GM23248 (cell line): ENCODE results near the gene AUP1. TPM values are rescaled to one million over a fixed set of nuclear protein-coding genes. Genes with fewer than 3 reads are reported as not detected.
A peak's percentile ranks its signal among the peaks of the same experiment; 100 is the strongest.
"Not testable (repeated sequence)": the region's sequence is repeated elsewhere in the genome, so short reads cannot be mapped to it uniquely, and the experiment has no call there.

Experiments
- DNase-seq: peaks from one replicate; pipeline ENCODE4 v3.0.0-alpha.2; 2015
- H2AFZ ChIP-seq: fragments of 200-600 bp; sonication (generic); 2 replicates; pipeline ENCODE4 v1.6.1; 2016; ENCODE audit warnings: antibody characterized with exemption
- H3F3A ChIP-seq: fragments of 200-600 bp; sonication (generic); 2 replicates; pipeline ENCODE4 v1.6.1; 2016; ENCODE audit warnings: mild to moderate bottlenecking, antibody characterized with exemption, mixed run types; ENCODE audit not compliant: insufficient read depth
- H3K27ac ChIP-seq: fragments of 200-600 bp; sonication (generic); 2 replicates; pipeline ENCODE4 v1.5.1; 2016; ENCODE audit warnings: mild to moderate bottlenecking
- H3K27me3 ChIP-seq: fragments of 200-600 bp; sonication (generic); replicated peaks from 2 replicates; pipeline ENCODE4 v1.6.1; 2016; ENCODE audit warnings: mild to moderate bottlenecking; ENCODE audit not compliant: insufficient read depth
- H3K36me3 ChIP-seq: fragments of 200-600 bp; sonication (generic); 2 replicates; pipeline ENCODE4 v1.6.1; 2016; ENCODE audit warnings: low read depth, mild to moderate bottlenecking
- H3K4me1 ChIP-seq: fragments of 200-600 bp; sonication (generic); 2 replicates; pipeline ENCODE4 v1.6.1; 2016; ENCODE audit warnings: mild to moderate bottlenecking; ENCODE audit not compliant: insufficient read depth
- H3K4me2 ChIP-seq: fragments of 200-600 bp; sonication (generic); one replicate; pipeline ENCODE4 v1.6.1; 2016; ENCODE audit warnings: mild to moderate bottlenecking; ENCODE audit not compliant: unreplicated experiment
- H3K4me3 ChIP-seq: fragments of 200-600 bp; sonication (generic); 2 replicates; pipeline ENCODE4 v1.5.1; 2016; ENCODE audit warnings: mild to moderate bottlenecking
- H3K79me2 ChIP-seq: fragments of 200-600 bp; sonication (generic); 2 replicates; pipeline ENCODE4 v1.6.1; 2016; ENCODE audit warnings: mild to moderate bottlenecking; ENCODE audit not compliant: insufficient read depth
- H3K9ac ChIP-seq: fragments of 200-600 bp; sonication (generic); 2 replicates; pipeline ENCODE4 v1.6.1; 2016; ENCODE audit warnings: mild to moderate bottlenecking
- H3K9me2 ChIP-seq: fragments of 200-600 bp; sonication (generic); 2 replicates; pipeline ENCODE4 v1.6.1; 2016; ENCODE audit warnings: mixed run types, mild to moderate bottlenecking, moderate library complexity; ENCODE audit not compliant: insufficient read depth
- H3K9me3 ChIP-seq: fragments of 200-600 bp; sonication (generic); one replicate; pipeline ENCODE4 v1.6.1; 2017; ENCODE audit warnings: low read depth
- H4K20me1 ChIP-seq: fragments of 200-600 bp; sonication (generic); 2 replicates; pipeline ENCODE4 v1.6.0; 2016; ENCODE audit not compliant: insufficient read depth
- EZH2 ChIP-seq: fragments of 200-600 bp; sonication (generic); IDR thresholded peaks from 2 replicates; pipeline ENCODE4 v1.6.1; 2018; ENCODE audit warnings: antibody characterized with exemption, mild to moderate bottlenecking; ENCODE audit not compliant: insufficient read depth, poor library complexity, severe bottlenecking
- EZH2phosphoT487 ChIP-seq: fragments of 200-600 bp; sonication (generic); IDR thresholded peaks from 2 replicates; pipeline ENCODE4 v1.6.1; 2018; ENCODE audit warnings: antibody characterized with exemption, moderate library complexity, mild to moderate bottlenecking, low read depth; ENCODE audit not compliant: insufficient read depth
- WGBS, 2 experiments: methylation state at CpG; one replicate each; pipeline ENCODE4 v1.1.6; 2015 to 2017; ENCODE audit warnings: low lambda C conversion rate in 2 of 2, low coverage in 1 of 2; ENCODE audit errors: missing lambda C conversion rate in 2 of 2; 5-methylcytosine and 5-hydroxymethylcytosine counted together
- in situ Hi-C: fragments of 300-500 bp; cut with MboI; formaldehyde crosslinking; loops from 2 replicates; pipeline ENCODE4 v1.15.0; 2020
- polyA plus RNA-seq: library from polyadenylated mRNA; unstranded; fragments of >200 nt; fragmentation: Nextera tagmentation; extraction: Ambion mirVana; gene quantifications from 2 replicates; pipeline ENCODE4 v1.2.1, GENCODE V29; 2016
- total RNA-seq: library from RNA; depleted of rRNA; stranded (reverse); fragments of >200 nt; shearing (Covaris generic); gene quantifications from 2 replicates; pipeline ENCODE4 v1.2.3, GENCODE V29; 2014

AUP1 gene
- total and polyA plus RNA-seq, 2 experiments from 2014 or later, result 119 to 122 TPM

DNA sequence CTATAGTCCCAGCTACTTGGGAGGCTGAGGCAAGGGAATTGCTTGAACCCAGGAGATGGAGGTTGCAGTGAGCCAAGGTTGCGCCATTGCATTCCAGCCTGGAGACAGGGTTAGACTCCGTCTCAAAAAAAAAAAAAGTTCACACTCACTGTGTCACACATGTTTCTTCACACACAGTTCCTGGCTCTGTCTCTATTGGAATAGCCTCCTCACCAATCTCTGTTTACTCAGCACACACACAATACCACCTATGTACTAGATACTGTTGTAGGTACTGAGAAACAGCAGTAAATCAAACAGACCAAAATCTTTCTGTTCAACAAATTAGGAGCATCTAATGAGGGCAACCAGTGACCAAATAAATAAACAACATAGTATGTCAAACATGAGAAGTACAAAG lies 43.4 kb downstream of the AUP1 start:
- H3K4me3 ChIP-seq, result no peak overlapping the region
- 87 to 94% methylated on average over 2 of the region's 2 CpGs for WGBS, 2 experiments

DNA sequence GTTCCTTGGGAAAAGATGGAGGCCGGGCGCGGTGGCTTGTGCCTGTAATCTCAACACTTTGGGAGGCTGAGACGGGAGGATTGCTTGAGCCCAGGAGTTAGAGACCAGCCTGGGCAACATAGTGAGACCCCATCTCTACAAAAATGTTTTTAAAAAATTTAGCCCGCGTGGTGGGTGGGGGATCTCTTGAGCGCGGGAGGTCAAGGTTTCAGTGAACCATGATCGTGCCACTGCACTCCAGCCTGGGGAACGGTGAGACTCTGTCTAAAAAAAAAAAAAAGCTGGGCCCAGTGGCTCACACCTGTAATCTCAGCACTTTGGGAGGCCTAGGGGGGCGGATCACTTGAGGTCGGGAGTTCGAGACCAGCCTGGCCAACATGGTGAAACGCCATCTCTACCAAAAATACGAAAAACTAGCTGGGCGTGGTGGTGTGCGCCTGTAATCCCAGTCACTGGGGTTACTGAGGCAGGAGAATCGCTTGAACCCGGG lies 45.8 kb downstream of the AUP1 start:
- 54 to 58% methylated on average over 18 to 19 of the region's 19 CpGs for WGBS, 2 experiments
- H3K79me2 ChIP-seq, result peaks cover 81% of the 10 kb centered on the region
- DNase-seq, in situ Hi-C loops, H4K20me1 ChIP-seq, H3K27ac ChIP-seq, H3K27me3 ChIP-seq, H3K9me2 ChIP-seq, H3K9me3 ChIP-seq, H3K36me3 ChIP-seq: not testable (repeated sequence)
- peaks cover 32% of the 10 kb centered on the region for H3K4me1 ChIP-seq
- peak overlapping the region; percentile 85 for H3K9ac ChIP-seq
- H3K4me2 ChIP-seq, result peak overlapping the region; percentile 97
- H3F3A ChIP-seq, result peaks cover 19% of the 10 kb centered on the region
- H3K4me3 ChIP-seq, result peak overlapping the region; percentile 99
- peak overlapping the region; percentile 96 for H2AFZ ChIP-seq

More for the DNA sequence above, 43.4 kb downstream of the AUP1 start:
- no peak overlapping the region for H2AFZ ChIP-seq
- no peak overlapping the region for H3K4me2 ChIP-seq
- peaks cover 32% of the 10 kb centered on the region for H3K4me1 ChIP-seq
- peaks cover 66% of the 10 kb centered on the region for H3K79me2 ChIP-seq
- H4K20me1 ChIP-seq, result no peaks in the 10 kb centered on the region
- no peaks in the 10 kb centered on the region for H3K9me3 ChIP-seq
- TF ChIP-seq EZH2phosphoT487, result no peak
- no peak for TF ChIP-seq EZH2
- H3K27ac ChIP-seq, result no peak overlapping the region
- no peak overlapping the region for H3K9ac ChIP-seq
- H3K9me2 ChIP-seq, result no peaks in the 10 kb centered on the region
- no peaks in the 10 kb centered on the region for H3K36me3 ChIP-seq
- no peak for DNase-seq
- no peaks in the 10 kb centered on the region for H3K27me3 ChIP-seq
- H3F3A ChIP-seq, result peaks cover 19% of the 10 kb centered on the region
- in situ Hi-C loops, result no loop called here

DNA sequence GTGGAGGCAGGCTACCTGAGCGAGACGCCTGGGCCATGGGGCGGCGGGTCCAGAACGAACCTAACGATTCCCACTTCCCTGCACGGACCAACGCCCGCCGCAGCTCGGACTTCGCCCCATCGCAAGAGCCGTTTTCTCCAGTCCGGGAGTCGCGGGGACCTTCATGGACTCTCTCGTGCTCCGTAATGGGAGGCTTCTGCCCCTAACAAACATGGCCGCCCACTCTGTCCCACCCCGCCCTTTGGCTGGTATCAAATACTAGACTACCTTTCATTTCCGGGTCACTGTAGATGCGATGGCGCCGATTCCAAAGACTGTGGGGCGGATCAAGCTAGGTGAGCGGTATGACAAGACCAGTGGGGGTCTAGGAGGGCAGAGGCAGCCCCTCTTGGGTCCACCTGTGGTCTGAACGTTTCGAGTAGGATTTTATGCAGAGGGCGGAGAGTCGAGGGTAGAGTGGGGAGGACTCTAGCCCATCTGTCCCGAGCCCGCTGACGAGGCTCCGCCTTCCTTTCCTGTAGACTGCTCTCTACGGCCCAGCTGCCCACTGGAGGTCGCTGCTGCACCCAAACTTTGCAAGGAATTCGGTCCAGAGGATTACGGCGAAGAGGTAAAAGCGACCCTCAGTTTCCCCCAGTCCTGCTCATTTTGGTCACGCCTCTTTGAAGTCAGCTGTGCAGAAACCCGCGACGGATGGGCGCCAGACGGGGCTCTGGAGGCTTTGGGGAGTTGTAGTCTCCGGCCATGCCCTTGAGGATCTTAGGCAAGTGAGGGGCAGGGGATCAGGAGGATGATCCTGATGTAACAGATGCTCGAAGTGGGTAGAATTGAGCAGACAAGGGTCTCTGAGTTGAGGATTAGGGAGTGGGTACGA lies 46.5 kb downstream of the AUP1 start, which contains the start of the genes CCDC142 and TTC31:
TSS of gene CCDC142 (minus strand) at position 198 of the 874 bp plus-strand sequence. CDS start at position 37, 161 bp downstream.
TSS of gene TTC31 (plus strand) at position 281 of the 874 bp plus-strand sequence. CDS start at position 296, 15 bp downstream.
- in situ Hi-C loops, result no loop called here
- H4K20me1 ChIP-seq, result no peaks in the 10 kb centered on the region
- H3K9me3 ChIP-seq, result no peaks in the 10 kb centered on the region
- H3K36me3 ChIP-seq, result peaks cover 5% of the 10 kb centered on the region; the same call in 1 of the 2 replicates
- 0 to 1% methylated on average over 41 to 50 of the region's 50 CpGs for WGBS, 2 experiments
- peak within 1 kb of the TSS; percentile 96 for H2AFZ ChIP-seq
- peak; percentile 98 for DNase-seq
- peaks cover 25% of the 10 kb centered on the region for H3K4me1 ChIP-seq
- H3K79me2 ChIP-seq, result peaks cover 87% of the 10 kb centered on the region
- H3K27ac ChIP-seq, result peak within 1 kb of the TSS; percentile 62
- no peak for TF ChIP-seq EZH2
- no peak for TF ChIP-seq EZH2phosphoT487
- H3F3A ChIP-seq, result peaks cover 13% of the 10 kb centered on the region
- H3K4me2 ChIP-seq, result peak within 1 kb of the TSS; percentile 97
- H3K4me3 ChIP-seq, result peak within 1 kb of the TSS; percentile 99
- H3K9me2 ChIP-seq, result no peaks in the 10 kb centered on the region
- peak within 1 kb of the TSS; percentile 85 for H3K9ac ChIP-seq
- H3K27me3 ChIP-seq, result no peaks in the 10 kb centered on the region

GRCh38 chr2:74481961-74482800 lies 47.3 kb downstream of the AUP1 start:
- in situ Hi-C loops, result no loop called here
- Histone ChIP-seq H3K4me1 (peaks cover 20% of the 10 kb centered on the region), H3K36me3 (peaks cover 9% of the 10 kb centered on the region; the same call in 1 of the 2 replicates), H4K20me1 (no peaks in the 10 kb centered on the region), H3K9ac (peak overlapping the region; percentile 85), H2AFZ (peak overlapping the region; percentile 96), H3K9me3 (no peaks in the 10 kb centered on the region), H3K4me2 (peak overlapping the region; percentile 97), H3K4me3 (peak overlapping the region; percentile 99), H3K79me2 (peaks cover 93% of the 10 kb centered on the region), H3K27me3 (no peaks in the 10 kb centered on the region), H3K27ac (peak overlapping the region; percentile 62), H3K9me2 (no peaks in the 10 kb centered on the region), H3F3A (0 out of 2 replicates have a peak, but pooled peaks cover 9% of the 10 kb centered on the region)
- TF ChIP-seq EZH2phosphoT487 (no peak), EZH2 (no peak)
- DNase-seq, result peak; percentile 70
- 2 to 3% methylated on average over 50 to 76 of the region's 80 CpGs for WGBS, 2 experiments
